Activated T-helper 2 cell treated with anti-CD3 and anti-CD28 coated beads, Interferon-gamma antibody, Interleukin-2, Interleukin-4, amounts not matched to agents 10 μg/mL and 5 μg/mL and 100 μg/mL, durations not matched to agents 14 hours and 24 hours and 36 hours (primary cell): ENCODE measurements around the gene CCZ1. TPM values are rescaled to one million over a fixed set of nuclear protein-coding genes. Genes with fewer than 3 reads are reported as not detected.
A peak's percentile ranks its signal among the peaks of the same experiment; 100 is the strongest.
"Not testable (repeated sequence)": the region's sequence is repeated elsewhere in the genome, so short reads cannot be mapped to it uniquely, and the experiment has no call there.

Experiments used
- DNase-seq: peaks from one replicate; pipeline ENCODE4 v3.0.0; 2021; ENCODE audit warnings: low spot score
- H3K27ac Mint-ChIP-seq: one replicate; pipeline ENCODE4 v1.8.0; 2021; ENCODE audit warnings: mixed read lengths
- H3K27me3 Mint-ChIP-seq: one replicate; pipeline ENCODE4 v1.8.0; 2021; ENCODE audit warnings: low read depth, mixed read lengths
- H3K36me3 Mint-ChIP-seq: one replicate; pipeline ENCODE4 v1.8.0; 2021; ENCODE audit warnings: low read depth, mixed read lengths
- H3K4me1 Mint-ChIP-seq: one replicate; pipeline ENCODE4 v1.8.0; 2021; ENCODE audit warnings: low read depth, mixed read lengths
- H3K4me3 Mint-ChIP-seq: one replicate; pipeline ENCODE4 v1.8.0; 2021; ENCODE audit warnings: low read depth, mild to moderate bottlenecking, moderate library complexity, mixed read lengths
- H3K9me3 Mint-ChIP-seq: one replicate; pipeline ENCODE4 v1.8.0; 2021; ENCODE audit warnings: mixed read lengths
- intact Hi-C: fragments of 100-400 bp; cut with micrococcal nuclease; formaldehyde crosslinking; loops from one replicate; pipeline ENCODE4 v1.15.1; 2023
- total RNA-seq: library from RNA; stranded (reverse); gene quantifications from 2 replicates; pipeline ENCODE4 v1.2.3, GENCODE V29; 2022

CCZ1 gene
- total RNA-seq, result 102 and 112 TPM in 2 replicates

- H3K4me1 Mint-ChIP-seq, intact Hi-C loops: not testable (repeated sequence)
Measured at GRCh38 chr7:5898480-5899224, at the start of gene CCZ1. Gene CCZ1 (plus strand): TSS chr7:5898733. CDS start chr7:5898800, 67 bp downstream.

GRCh38 chr7:5850944-5851343, 47.6 kb upstream of the CCZ1 start:
- Mint-ChIP-seq H3K27ac (no peak overlapping the region), H3K36me3 (no peaks in the 10 kb centered on the region), H3K4me3 (no peak overlapping the region), H3K9me3 (no peaks in the 10 kb centered on the region), H3K4me1 (no peaks in the 10 kb centered on the region), H3K27me3 (no peaks in the 10 kb centered on the region)
- DNase-seq, result no peak
- intact Hi-C loops, result no loop called here

More at GRCh38 chr7:5898480-5899224, at the start of gene CCZ1:
- H3K36me3 Mint-ChIP-seq, result peaks cover 10% of the 10 kb centered on the region
- H3K4me3 Mint-ChIP-seq, result peak within 1 kb of the TSS; percentile 83
- H3K27ac Mint-ChIP-seq, result peak within 1 kb of the TSS; percentile 73
- not testable (repeated sequence) for H3K27me3 Mint-ChIP-seq, H3K9me3 Mint-ChIP-seq
- DNase-seq, result peak; percentile 39

DNA sequence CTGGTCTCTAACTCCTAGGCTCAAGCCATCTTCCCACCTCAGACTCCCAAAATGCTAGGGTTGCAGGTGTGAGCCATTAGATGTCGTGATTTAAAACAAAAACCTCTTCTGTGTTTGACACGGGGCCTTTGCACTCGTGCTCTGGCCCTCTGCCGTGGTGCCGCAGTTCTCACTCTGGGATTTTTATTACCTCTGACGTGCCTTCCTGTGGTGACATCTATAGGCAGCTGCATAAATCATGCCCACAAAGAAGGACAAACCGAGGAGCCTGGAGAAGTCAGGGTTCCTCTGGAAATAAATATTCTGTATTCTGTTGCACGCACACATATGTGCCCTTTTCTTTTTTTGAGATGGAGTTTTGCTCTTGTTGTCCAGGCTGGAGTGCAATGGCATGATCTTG, 43.8 kb upstream of the CCZ1 start:
- Mint-ChIP-seq H3K27me3 (no peaks in the 10 kb centered on the region), H3K27ac (no peak overlapping the region), H3K9me3 (no peaks in the 10 kb centered on the region), H3K4me3 (no peak overlapping the region), H3K4me1 (peaks cover 3% of the 10 kb centered on the region), H3K36me3 (no peaks in the 10 kb centered on the region)
- intact Hi-C loops, result loop anchor here (5.0 kb wide), 1 partner anchor 468 kb away; no protein-coding TSS in a partner anchor
- no peak for DNase-seq

DNA sequence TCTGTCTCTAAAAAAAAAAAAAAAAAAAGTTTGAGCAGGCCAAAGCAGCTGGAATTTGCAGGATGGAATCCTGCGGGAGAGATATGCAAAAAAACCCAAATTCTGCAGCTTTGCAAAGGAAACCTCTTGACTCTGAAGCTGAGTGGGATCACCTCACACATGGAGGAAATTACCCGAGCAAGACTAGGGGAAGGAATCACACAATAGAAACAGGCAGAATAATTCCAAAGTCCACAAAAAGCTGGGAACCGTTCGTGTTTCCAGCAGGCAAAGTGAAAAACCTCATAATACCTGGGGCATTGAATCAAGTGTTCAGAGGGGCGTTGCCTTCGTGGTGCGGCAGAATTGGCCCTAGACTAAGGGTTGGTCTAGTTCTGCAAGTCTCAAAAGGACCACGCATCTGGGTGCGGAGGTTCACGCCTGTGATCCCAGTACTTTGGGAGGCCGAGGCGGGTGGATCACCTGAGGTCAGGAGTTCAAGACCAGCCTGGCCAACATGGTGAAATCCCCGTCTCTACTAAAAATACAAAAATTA, 41.4 kb upstream of the CCZ1 start:
- not testable (repeated sequence) for H3K4me3 Mint-ChIP-seq, H3K4me1 Mint-ChIP-seq
- intact Hi-C loops, result loop anchor here (5.0 kb wide), 1 partner anchor 465 kb away; no protein-coding TSS in a partner anchor

GRCh38 chr7:5858494-5858893, 40.0 kb upstream of the CCZ1 start:
- not testable (repeated sequence) for H3K4me3 Mint-ChIP-seq, H3K36me3 Mint-ChIP-seq, H3K27me3 Mint-ChIP-seq, H3K9me3 Mint-ChIP-seq, H3K4me1 Mint-ChIP-seq, DNase-seq, H3K27ac Mint-ChIP-seq
- intact Hi-C loops, result loop anchor here (5.0 kb wide), 1 partner anchor 464 kb away; no protein-coding TSS in a partner anchor

More for the DNA sequence above, 41.4 kb upstream of the CCZ1 start:
- not testable (repeated sequence) for H3K36me3 Mint-ChIP-seq, H3K9me3 Mint-ChIP-seq, H3K27ac Mint-ChIP-seq, DNase-seq, H3K27me3 Mint-ChIP-seq

DNA sequence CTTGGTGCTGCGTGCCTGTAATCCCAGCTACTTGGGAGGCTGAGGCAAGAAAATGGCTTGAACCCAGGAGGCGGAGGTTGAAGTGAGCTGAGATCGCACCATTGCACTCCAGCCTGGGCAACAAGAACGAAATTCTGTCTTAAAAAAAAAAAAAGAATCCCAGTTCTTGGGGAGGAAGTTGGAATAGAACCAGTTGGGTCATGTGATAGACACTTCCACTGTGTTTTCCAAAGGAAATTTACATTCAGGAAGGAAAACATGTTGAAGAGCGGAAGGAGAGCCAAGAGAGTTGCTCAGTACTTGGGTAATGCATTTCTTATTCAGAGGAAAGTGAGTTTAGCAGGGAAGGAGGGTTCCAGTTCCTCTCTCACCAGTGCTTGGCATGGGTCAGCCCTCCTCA, 37.3 kb upstream of the CCZ1 start:
- DNase-seq, H3K4me3 Mint-ChIP-seq, H3K36me3 Mint-ChIP-seq, H3K4me1 Mint-ChIP-seq, intact Hi-C loops, H3K9me3 Mint-ChIP-seq, H3K27ac Mint-ChIP-seq, H3K27me3 Mint-ChIP-seq: not testable (repeated sequence)

- H3K4me1 Mint-ChIP-seq, H3K27ac Mint-ChIP-seq, intact Hi-C loops, H3K9me3 Mint-ChIP-seq, DNase-seq, H3K36me3 Mint-ChIP-seq, H3K4me3 Mint-ChIP-seq, H3K27me3 Mint-ChIP-seq: not testable (repeated sequence)
Measured at GRCh38 chr7:5862753-5863366, 35.7 kb upstream of the CCZ1 start.

DNA sequence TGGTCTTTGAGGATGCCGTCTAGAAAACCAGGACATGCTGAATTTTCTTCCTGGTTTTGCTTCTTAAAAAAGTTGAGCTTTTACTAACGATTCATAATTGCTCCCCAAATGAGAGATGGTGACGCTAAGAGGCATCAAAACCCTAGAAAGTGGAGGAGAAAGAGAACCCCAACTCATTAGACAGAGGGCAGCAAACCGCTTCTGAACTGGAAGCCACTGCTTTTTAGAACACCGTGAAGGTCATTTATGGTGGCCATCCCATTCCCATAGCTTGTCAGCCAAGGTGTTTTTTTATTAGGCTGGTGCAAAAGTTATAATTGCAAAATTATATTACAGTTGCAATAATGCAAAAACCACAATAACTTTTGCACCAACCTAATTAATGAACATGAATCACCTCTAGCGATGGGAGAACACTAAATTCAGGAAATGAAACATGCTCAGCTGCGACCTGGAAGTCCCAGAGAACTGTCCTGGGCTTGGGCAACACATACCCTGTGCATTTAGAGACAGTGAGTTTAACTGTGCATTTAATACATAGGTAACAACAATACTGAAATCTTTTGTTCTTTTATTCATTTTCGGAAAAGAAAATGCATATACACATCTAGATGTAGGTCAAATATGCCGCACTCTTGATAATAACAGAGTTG, 33.1 kb upstream of the CCZ1 start:
- H3K4me1 Mint-ChIP-seq, H3K27ac Mint-ChIP-seq, H3K4me3 Mint-ChIP-seq, H3K36me3 Mint-ChIP-seq, intact Hi-C loops, H3K27me3 Mint-ChIP-seq, DNase-seq, H3K9me3 Mint-ChIP-seq: not testable (repeated sequence)

- intact Hi-C loops, result no loop called here
- Mint-ChIP-seq H3K36me3 (no peaks in the 10 kb centered on the region), H3K27ac (no peak overlapping the region), H3K4me1 (no peaks in the 10 kb centered on the region), H3K27me3 (no peaks in the 10 kb centered on the region), H3K9me3 (no peaks in the 10 kb centered on the region), H3K4me3 (no peak overlapping the region)
- DNase-seq, result no peak
Measured at GRCh38 chr7:5867060-5867459, 31.5 kb upstream of the CCZ1 start.

- H3K4me1 Mint-ChIP-seq, H3K27ac Mint-ChIP-seq, H3K4me3 Mint-ChIP-seq, H3K27me3 Mint-ChIP-seq, DNase-seq, H3K36me3 Mint-ChIP-seq, H3K9me3 Mint-ChIP-seq, intact Hi-C loops: not testable (repeated sequence)
Measured at GRCh38 chr7:5868928-5869341, 29.6 kb upstream of the CCZ1 start.

DNA sequence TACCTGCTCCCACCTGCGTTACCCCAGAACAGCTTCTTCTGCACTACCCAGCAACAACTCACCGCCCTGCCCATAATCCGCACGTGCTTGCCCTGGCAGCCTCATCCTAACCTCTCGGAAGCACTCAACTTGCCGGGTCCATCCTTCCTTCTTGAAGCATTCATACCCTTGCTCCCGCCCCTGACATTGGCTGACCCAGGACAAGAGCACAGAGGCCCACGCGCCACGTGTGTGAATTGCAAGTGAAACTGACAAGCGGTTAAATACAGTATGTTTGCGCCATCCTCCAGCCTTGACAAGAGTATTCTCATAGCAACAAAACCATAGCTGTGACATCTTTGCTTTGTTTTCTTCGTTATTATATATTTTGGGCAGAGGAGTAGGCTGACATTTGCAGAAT, 28.8 kb upstream of the CCZ1 start:
- no peaks in the 10 kb centered on the region for H3K4me1 Mint-ChIP-seq
- no peak for DNase-seq

DNA sequence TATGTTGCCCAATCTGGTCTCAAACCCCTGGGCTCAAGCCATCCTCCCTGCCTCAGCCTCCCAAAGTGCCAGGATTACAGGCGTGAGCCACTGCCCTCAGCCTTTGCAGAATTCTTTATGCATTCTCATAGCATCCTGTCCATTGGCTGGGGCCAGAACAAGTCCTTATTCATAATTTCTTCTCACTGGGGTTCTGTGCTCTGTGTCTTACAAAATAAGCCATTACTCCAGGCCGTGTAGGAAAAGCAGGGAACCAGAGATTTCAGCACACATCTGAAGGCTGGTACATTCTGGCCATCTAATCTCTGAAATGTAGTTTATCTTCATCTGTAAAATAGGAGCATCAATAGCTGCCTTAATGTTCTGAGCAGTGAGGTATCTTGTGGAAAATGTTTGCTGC, 28.2 kb upstream of the CCZ1 start:
- no peaks in the 10 kb centered on the region for H3K4me1 Mint-ChIP-seq
- no peak overlapping the region for H3K4me3 Mint-ChIP-seq
- no peaks in the 10 kb centered on the region for H3K9me3 Mint-ChIP-seq
- H3K27ac Mint-ChIP-seq, result no peak overlapping the region
- intact Hi-C loops, result no loop called here
- DNase-seq, result no peak
- H3K27me3 Mint-ChIP-seq, result no peaks in the 10 kb centered on the region
- no peaks in the 10 kb centered on the region for H3K36me3 Mint-ChIP-seq

More for the DNA sequence above, 28.8 kb upstream of the CCZ1 start:
- no peaks in the 10 kb centered on the region for H3K36me3 Mint-ChIP-seq
- no peaks in the 10 kb centered on the region for H3K9me3 Mint-ChIP-seq
- no peak overlapping the region for H3K4me3 Mint-ChIP-seq
- H3K27ac Mint-ChIP-seq, result no peak overlapping the region
- H3K27me3 Mint-ChIP-seq, result no peaks in the 10 kb centered on the region
- intact Hi-C loops, result no loop called here

DNA sequence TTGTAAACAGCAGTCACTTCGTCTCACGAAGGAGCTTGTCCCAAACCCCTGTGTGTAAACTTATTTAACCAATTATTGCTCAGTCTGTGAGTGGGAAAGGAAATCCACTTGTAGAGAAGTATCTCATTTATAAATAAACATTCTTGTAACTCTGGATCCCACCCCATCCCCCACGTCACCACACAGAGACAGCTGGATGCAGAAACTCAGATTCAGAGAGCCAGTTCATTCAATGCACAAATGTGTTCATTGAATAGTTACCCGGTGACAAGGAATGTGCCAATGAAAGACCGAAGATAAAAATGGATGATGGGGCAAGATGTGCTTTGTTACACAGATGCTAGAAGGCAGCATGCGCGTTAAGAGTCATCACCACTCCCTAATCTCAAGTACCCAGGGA, 26.2 kb upstream of the CCZ1 start:
- no peaks in the 10 kb centered on the region for H3K27me3 Mint-ChIP-seq
- DNase-seq, result no peak
- no peaks in the 10 kb centered on the region for H3K4me1 Mint-ChIP-seq

More for the DNA sequence above, 26.2 kb upstream of the CCZ1 start:
- Mint-ChIP-seq H3K9me3 (no peaks in the 10 kb centered on the region), H3K36me3 (no peaks in the 10 kb centered on the region), H3K4me3 (no peak overlapping the region), H3K27ac (no peak overlapping the region)
- intact Hi-C loops, result no loop called here
